K562 (cell line): ENCODE results near the gene SRPK2. TPM values are rescaled to one million over a fixed set of nuclear protein-coding genes. Genes with fewer than 3 reads are reported as not detected.

Experiments used
- ATAC-seq: fragments of 200-7000 bp; cut with Tn5 transposase; 3 replicates; pipeline ENCODE4 v1.9.1; 2020; ENCODE audit warnings: moderate library complexity
- BruUV-seq: library from RNA; stranded (reverse); fragments of 400-500 nt; replicated peaks from 2 replicates; lab custom pipeline; 2021; lab: Mats Ljungman, UMichigan
- CTCF ChIA-PET: fragments of 300-600 bp; formaldehyde crosslinking; extraction: SDS; loops from one replicate; lab custom pipeline; 2021; ENCODE audit warnings: low intra/inter-chr PET ratio; lab: Yijun Ruan, JAX
- POLR2A ChIA-PET: fragments of 300-600, 350-650 bp; sonication (Branson Sonifier 250); formaldehyde crosslinking; extraction: SDS; loops from one replicate; lab custom pipeline; 2021; ENCODE audit warnings: antibody characterized with exemption, inconsistent platforms; lab: Yijun Ruan, JAX
- DNase-seq, 4 experiments: peaks; one replicate each; pipeline versions ENCODE4 v3.0.0 to v3.0.0-alpha.2; 2011 to 2018; ENCODE audit warnings: low spot score in 3 of 4, mixed read lengths in 3 of 4; ENCODE audit errors: extremely low read depth in 1 of 4
- FAIRE-seq: peaks from 2 replicates; lab custom pipeline; 2011; peaks lifted over from hg19 to GRCh38; lab: Jason Lieb, UNC
- H2AFZ ChIP-seq: 2 replicates; pipeline ENCODE4 v1.6.0; 2011; ENCODE audit warnings: low read depth, low read length, control low read depth, inconsistent platforms
- H3K27ac ChIP-seq: fragments of 200-600 bp; 3 replicates; pipeline ENCODE4 v1.8.0; 2011; ENCODE audit warnings: low read depth, mild to moderate bottlenecking, control low read depth, inconsistent platforms, low read length, moderate library complexity, mixed read lengths; ENCODE audit errors: extremely low read depth
- H3K27me3 ChIP-seq, 2 experiments: fragments of 300-600 bp in 1 of 2; 2 replicates in 1 of 2; 3 replicates in 1 of 2; pipeline versions ENCODE4 v1.6.0 to v1.8.0; 2011; ENCODE audit warnings: inconsistent platforms in 2 of 2, low read length in 2 of 2, mild to moderate bottlenecking in 1 of 2, mixed read lengths in 1 of 2, moderate library complexity in 1 of 2; ENCODE audit not compliant: control insufficient read depth in 2 of 2, insufficient read depth in 2 of 2
- H3K36me3 ChIP-seq: fragments of 300-600 bp; 3 replicates; pipeline ENCODE4 v1.8.0; 2011; ENCODE audit warnings: mild to moderate bottlenecking, low read length, inconsistent platforms; ENCODE audit not compliant: control insufficient read depth, insufficient read depth
- H3K4me1 ChIP-seq, 2 experiments: fragments of 200-600 bp in 1 of 2; replicated peaks in 1 of 2; 2 replicates in 1 of 2; 3 replicates in 1 of 2; pipeline versions ENCODE4 v1.5.1 to v1.8.0; 2011; ENCODE audit warnings: inconsistent platforms in 2 of 2, low read length in 2 of 2, mild to moderate bottlenecking in 1 of 2, mixed read lengths in 1 of 2, moderate library complexity in 1 of 2; ENCODE audit not compliant: control insufficient read depth in 2 of 2, insufficient read depth in 2 of 2
- H3K4me2 ChIP-seq: 2 replicates; pipeline ENCODE4 v1.6.1; 2011; ENCODE audit warnings: low read length, control low read depth, inconsistent platforms, mixed read lengths; ENCODE audit not compliant: insufficient read depth
- H3K4me3 ChIP-seq: fragments of 200-600 bp; sonication (generic), shearing (Covaris generic); 2 replicates; pipeline ENCODE4 v1.5.1; 2016; ENCODE audit warnings: control low read depth, inconsistent platforms
- H3K79me2 ChIP-seq: fragments of 200-600 bp; 3 replicates; pipeline ENCODE4 v1.8.0; 2011; ENCODE audit warnings: low read length, inconsistent platforms; ENCODE audit not compliant: control insufficient read depth, insufficient read depth
- H3K9ac ChIP-seq, 2 experiments: 2 replicates each; pipeline versions ENCODE4 v1.6.0 to v1.6.1; 2011; ENCODE audit warnings: low read depth in 2 of 2, low read length in 2 of 2, control low read depth in 1 of 2, inconsistent platforms in 1 of 2, mild to moderate bottlenecking in 1 of 2, mixed read lengths in 1 of 2; ENCODE audit not compliant: insufficient read depth in 1 of 2
- H3K9me1 ChIP-seq: one replicate; pipeline ENCODE4 v1.6.0; 2011; ENCODE audit warnings: inconsistent platforms, mild to moderate bottlenecking, low read length, moderate library complexity; ENCODE audit not compliant: control insufficient read depth, insufficient read depth
- H3K9me3 ChIP-seq: replicated peaks from 2 replicates; pipeline ENCODE4 v1.5.1; 2011; ENCODE audit warnings: low read depth, low read length, inconsistent platforms; ENCODE audit not compliant: control insufficient read depth, insufficient read depth
- H4K20me1 ChIP-seq: replicated peaks from 2 replicates; pipeline ENCODE4 v1.6.1; 2011; ENCODE audit warnings: low read length, inconsistent platforms, mixed read lengths; ENCODE audit not compliant: control insufficient read depth, insufficient read depth
- CBX5 ChIP-seq: IDR thresholded peaks from 2 replicates; pipeline ENCODE4 v1.6.1; 2014; ENCODE audit warnings: low read depth, borderline replicate concordance
- CBX8 ChIP-seq: fragments of 200-600 bp; sonication (generic); IDR thresholded peaks from 2 replicates; pipeline ENCODE4 v1.6.1; 2012; ENCODE audit warnings: borderline replicate concordance, mixed run types, low read depth, mild to moderate bottlenecking, moderate library complexity, mixed read lengths, low read length, control low read depth, inconsistent platforms; ENCODE audit not compliant: poor library complexity, severe bottlenecking; ENCODE audit errors: extremely low read depth
- ETV5 ChIP-seq: sonication (generic); formaldehyde crosslinking; IDR thresholded peaks from 2 replicates; pipeline ENCODE4 v1.4.0; 2020; ENCODE audit warnings: low read depth, mild to moderate bottlenecking, missing genetic modification reagents
- HLTF ChIP-seq: fragments of 450-650 bp; IDR thresholded peaks from 2 replicates; pipeline ENCODE4 v1.6.1; 2016
- JUN ChIP-seq, 2 experiments: sonication (generic) in 1 of 2; formaldehyde crosslinking in 1 of 2; IDR thresholded peaks; 2 replicates each; pipeline versions ENCODE4 v1.6.1 to v1.8.0; 2012 to 2022; ENCODE audit warnings: borderline replicate concordance in 2 of 2, mild to moderate bottlenecking in 2 of 2, improper control_type of control experiment in 1 of 2, low read depth in 1 of 2, low read length in 1 of 2, missing genetic modification reagents in 1 of 2
- OTX1 ChIP-seq: fragments of 450-650 bp; formaldehyde crosslinking; IDR thresholded peaks from 2 replicates; pipeline ENCODE4 v1.4.0; 2022; ENCODE audit warnings: mild to moderate bottlenecking
- POLR2H ChIP-seq: IDR thresholded peaks from 2 replicates; pipeline ENCODE4 v1.6.1; 2016; ENCODE audit warnings: missing genetic modification characterization, low read depth, mild to moderate bottlenecking, control low read depth, missing compliant biosample characterization, moderate library complexity
- TCF7 ChIP-seq: sonication (generic); IDR thresholded peaks from 2 replicates; pipeline ENCODE4 v1.6.1; 2016; ENCODE audit warnings: antibody characterized with exemption, borderline replicate concordance
- TCFL5 ChIP-seq: fragments of 250-450 bp; sonication (Bioruptor Pico); conservative IDR thresholded peaks from 2 replicates; pipeline ENCODE4 v1.6.1; 2021; ENCODE audit warnings: mild to moderate bottlenecking, moderate library complexity, matching md5 sums
- ZBTB17 ChIP-seq: fragments of 450-650 bp; formaldehyde crosslinking; IDR thresholded peaks from 2 replicates; pipeline ENCODE4 v1.4.0; 2020; ENCODE audit warnings: mild to moderate bottlenecking
- ZNF384 ChIP-seq: IDR thresholded peaks from 2 replicates; pipeline ENCODE4 v1.6.1; 2012; ENCODE audit warnings: low read depth, low read length, improper control_type of control experiment
- WGBS: fragments of 100-300 bp; shearing (Covaris generic); methylation state at CpG from one replicate; pipeline ENCODE4 v1.1.6; 2016; ENCODE audit warnings: low coverage, mixed read lengths; ENCODE audit not compliant: insufficient coverage; ENCODE audit errors: missing lambda C conversion rate; 5-methylcytosine and 5-hydroxymethylcytosine counted together
- in situ Hi-C: fragments of 300-500 bp; cut with MboI; formaldehyde crosslinking; loops from 4 replicates; pipeline ENCODE4 v1.15.0; 2018; ENCODE audit warnings: inconsistent platforms, mixed read lengths
- intact Hi-C: fragments of 100-400 bp; cut with micrococcal nuclease; formaldehyde crosslinking; loops from 2 replicates; pipeline ENCODE4 v1.14.2; 2022
- polyA plus RNA-seq, 8 experiments: library from polyadenylated mRNA; depleted of rRNA in 4 of 8; stranded (reverse) in 5 of 8; unstranded in 3 of 8; fragments of >200 nt; fragmentation: Nextera tagmentation in 2 of 8; fragmentation: Illumina TruSeq in 1 of 8; extraction: Ambion mirVana in 2 of 8; extraction: Trizol in 1 of 8; gene quantifications; 2 replicates each; pipeline versions ENCODE4 v1.2.1 to v1.2.3, GENCODE V29; 2011 to 2014; ENCODE audit warnings: inconsistent platforms in 1 of 8, missing spikeins in 1 of 8
- total RNA-seq, 7 experiments: library from RNA; depleted of rRNA in 6 of 7; stranded (reverse); fragments of >200 nt in 6 of 7; fragmentation: Illumina TruSeq in 2 of 7; extraction: Trizol in 2 of 7; gene quantifications; 2 replicates each; pipeline versions ENCODE4 v1.2.1 to v1.2.3, GENCODE V29; 2011 to 2021; ENCODE audit warnings: low replicate concordance in 1 of 7
- TF ChIP-seq, protein P1 (sequence below): IDR thresholded peaks from 3 replicates; pipeline ENCODE4 v1.6.1; 2011; ENCODE audit warnings: borderline replicate concordance, mild to moderate bottlenecking, moderate library complexity; ENCODE audit not compliant: insufficient read length; ENCODE audit errors: extremely low read depth
- TF ChIP-seq, protein P2 (sequence below): fragments of 250-450 bp; sonication (Bioruptor Pico); IDR thresholded peaks from 2 replicates; pipeline ENCODE4 v1.5.0; 2021
- TF ChIP-seq, protein P3 (sequence below), 2 experiments: IDR thresholded peaks; 2 replicates each; pipeline ENCODE4 v1.6.1; 2012; ENCODE audit warnings: improper control_type of control experiment in 2 of 2, low read depth in 2 of 2, low read length in 2 of 2, borderline replicate concordance in 1 of 2

Gene SRPK2
- total and polyA plus RNA-seq, 9 of the 15 experiments (the other 6 are each of a cell fraction or from before 2014, with no cell fraction given): 21.5 to 44.7 (median 33.3) TPM

DNA sequence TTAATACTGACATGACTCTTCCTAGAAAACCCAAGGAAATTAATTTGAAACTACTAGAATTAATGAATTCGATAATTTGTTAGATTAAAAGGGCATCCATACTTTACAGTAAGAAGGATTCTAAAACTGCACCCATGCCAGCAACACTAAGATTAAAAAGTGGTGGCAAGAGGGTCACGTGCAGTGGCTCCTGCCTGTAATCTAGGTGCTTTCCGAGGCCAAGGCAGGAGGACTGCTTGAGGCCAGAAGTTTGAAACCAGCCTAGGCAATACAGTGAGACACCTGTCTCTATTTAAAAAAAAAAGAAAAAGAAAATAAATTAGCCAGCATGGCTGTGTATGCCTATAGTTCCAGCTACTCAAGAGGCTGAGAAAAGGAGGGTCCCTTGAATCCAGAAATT, 58.2 kb downstream of the SRPK2 start (continued):
- TF ChIP-seq, protein P1, sequence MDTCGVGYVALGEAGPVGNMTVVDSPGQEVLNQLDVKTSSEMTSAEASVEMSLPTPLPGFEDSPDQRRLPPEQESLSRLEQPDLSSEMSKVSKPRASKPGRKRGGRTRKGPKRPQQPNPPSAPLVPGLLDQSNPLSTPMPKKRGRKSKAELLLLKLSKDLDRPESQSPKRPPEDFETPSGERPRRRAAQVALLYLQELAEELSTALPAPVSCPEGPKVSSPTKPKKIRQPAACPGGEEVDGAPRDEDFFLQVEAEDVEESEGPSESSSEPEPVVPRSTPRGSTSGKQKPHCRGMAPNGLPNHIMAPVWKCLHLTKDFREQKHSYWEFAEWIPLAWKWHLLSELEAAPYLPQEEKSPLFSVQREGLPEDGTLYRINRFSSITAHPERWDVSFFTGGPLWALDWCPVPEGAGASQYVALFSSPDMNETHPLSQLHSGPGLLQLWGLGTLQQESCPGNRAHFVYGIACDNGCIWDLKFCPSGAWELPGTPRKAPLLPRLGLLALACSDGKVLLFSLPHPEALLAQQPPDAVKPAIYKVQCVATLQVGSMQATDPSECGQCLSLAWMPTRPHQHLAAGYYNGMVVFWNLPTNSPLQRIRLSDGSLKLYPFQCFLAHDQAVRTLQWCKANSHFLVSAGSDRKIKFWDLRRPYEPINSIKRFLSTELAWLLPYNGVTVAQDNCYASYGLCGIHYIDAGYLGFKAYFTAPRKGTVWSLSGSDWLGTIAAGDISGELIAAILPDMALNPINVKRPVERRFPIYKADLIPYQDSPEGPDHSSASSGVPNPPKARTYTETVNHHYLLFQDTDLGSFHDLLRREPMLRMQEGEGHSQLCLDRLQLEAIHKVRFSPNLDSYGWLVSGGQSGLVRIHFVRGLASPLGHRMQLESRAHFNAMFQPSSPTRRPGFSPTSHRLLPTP: no peak
- no peak for TF ChIP-seq CBX8
- TF ChIP-seq, protein P2, sequence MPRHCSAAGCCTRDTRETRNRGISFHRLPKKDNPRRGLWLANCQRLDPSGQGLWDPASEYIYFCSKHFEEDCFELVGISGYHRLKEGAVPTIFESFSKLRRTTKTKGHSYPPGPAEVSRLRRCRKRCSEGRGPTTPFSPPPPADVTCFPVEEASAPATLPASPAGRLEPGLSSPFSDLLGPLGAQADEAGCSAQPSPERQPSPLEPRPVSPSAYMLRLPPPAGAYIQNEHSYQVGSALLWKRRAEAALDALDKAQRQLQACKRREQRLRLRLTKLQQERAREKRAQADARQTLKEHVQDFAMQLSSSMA (CRISPR knock-in tag): no peak
- TF ChIP-seq POLR2H (tag): no peak
- TF ChIP-seq HLTF: no peak

DNA sequence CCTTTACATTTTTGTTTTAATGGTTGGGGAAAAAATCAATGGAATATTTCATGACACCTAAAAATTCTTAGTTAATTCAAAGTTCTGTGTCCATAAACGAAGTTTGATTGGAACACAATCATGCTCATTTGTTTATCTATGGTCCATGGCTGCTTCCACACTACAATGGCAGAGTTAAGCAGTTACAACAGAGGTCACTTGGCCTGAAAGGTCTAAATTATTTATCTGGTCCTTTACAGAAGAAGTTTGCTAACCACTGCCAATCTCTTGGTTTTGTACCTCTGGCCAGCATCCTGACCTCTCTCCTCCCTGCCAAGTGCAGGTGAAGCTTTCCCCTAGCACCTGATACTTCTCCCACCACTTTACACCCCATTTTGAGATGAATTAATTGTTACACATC, 61.5 kb downstream of the SRPK2 start:
- WGBS: 11% methylated on average over 1 of the region's 1 CpG
- TF ChIP-seq TCFL5 (CRISPR knock-in tag) (no peak), ZBTB17 (CRISPR knock-in tag) (no peak), ETV5 (CRISPR knock-in tag) (no peak), ZNF384 (no peak), OTX1 (CRISPR knock-in tag) (no peak), TCF7 (no peak), CBX5 (no peak), JUN (IDR thresholded peaks at IDR 0.05; ENCODE audit: borderline replicate concordance, low read depth, low read length) (no peak), JUN (CRISPR knock-in tag; IDR thresholded peaks at IDR 0.05; ENCODE audit: borderline replicate concordance) (no peak)
- TF ChIP-seq, protein P3, sequence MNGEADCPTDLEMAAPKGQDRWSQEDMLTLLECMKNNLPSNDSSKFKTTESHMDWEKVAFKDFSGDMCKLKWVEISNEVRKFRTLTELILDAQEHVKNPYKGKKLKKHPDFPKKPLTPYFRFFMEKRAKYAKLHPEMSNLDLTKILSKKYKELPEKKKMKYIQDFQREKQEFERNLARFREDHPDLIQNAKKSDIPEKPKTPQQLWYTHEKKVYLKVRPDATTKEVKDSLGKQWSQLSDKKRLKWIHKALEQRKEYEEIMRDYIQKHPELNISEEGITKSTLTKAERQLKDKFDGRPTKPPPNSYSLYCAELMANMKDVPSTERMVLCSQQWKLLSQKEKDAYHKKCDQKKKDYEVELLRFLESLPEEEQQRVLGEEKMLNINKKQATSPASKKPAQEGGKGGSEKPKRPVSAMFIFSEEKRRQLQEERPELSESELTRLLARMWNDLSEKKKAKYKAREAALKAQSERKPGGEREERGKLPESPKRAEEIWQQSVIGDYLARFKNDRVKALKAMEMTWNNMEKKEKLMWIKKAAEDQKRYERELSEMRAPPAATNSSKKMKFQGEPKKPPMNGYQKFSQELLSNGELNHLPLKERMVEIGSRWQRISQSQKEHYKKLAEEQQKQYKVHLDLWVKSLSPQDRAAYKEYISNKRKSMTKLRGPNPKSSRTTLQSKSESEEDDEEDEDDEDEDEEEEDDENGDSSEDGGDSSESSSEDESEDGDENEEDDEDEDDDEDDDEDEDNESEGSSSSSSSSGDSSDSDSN (IDR thresholded peaks at IDR 0.05; ENCODE audit: borderline replicate concordance in 1 of 2, low read depth in 2 of 2, low read length in 2 of 2): no peak

More for the DNA sequence above, 61.5 kb downstream of the SRPK2 start:
- no peaks in the 10 kb centered on the region for H3K9me1 ChIP-seq
- POLR2A ChIA-PET: interaction anchor here (1.0 to 1.9 kb wide), 2 partner anchors 9 to 15 kb away, joined by 4 to 8 read pairs; no protein-coding TSS in a partner anchor
- H3K79me2 ChIP-seq: peaks cover 50% of the 10 kb centered on the region
- H3K4me1 ChIP-seq: no peaks in the 10 kb centered on the region
- DNase-seq: no peak
- H3K9ac ChIP-seq: no peak overlapping the region
- ATAC-seq: no peak
- intact Hi-C loops: no loop called here
- no peak overlapping the region for H2AFZ ChIP-seq
- BruUV-seq: no TSS peak
- H3K27ac ChIP-seq: no peak overlapping the region
- H3K27me3 ChIP-seq: no peaks in the 10 kb centered on the region
- no peak for FAIRE-seq
- in situ Hi-C loops: no loop called here
- H3K4me3 ChIP-seq: no peak overlapping the region
- H4K20me1 ChIP-seq: peaks cover 9% of the 10 kb centered on the region; the same call in 1 of the 2 replicates
- CTCF ChIA-PET: no interaction called here
- H3K4me2 ChIP-seq: no peak overlapping the region
- H3K36me3 ChIP-seq: no peaks in the 10 kb centered on the region
- no peaks in the 10 kb centered on the region for H3K9me3 ChIP-seq
